Karpas-422 (cell line): ENCODE data around the gene PLEKHH1. TPM values are rescaled to one million over a fixed set of nuclear protein-coding genes. Genes with fewer than 3 reads are reported as not detected.

Source experiments
- DNase-seq: peaks from one replicate; pipeline ENCODE4 v3.0.0-alpha.2; 2015
- H2AFZ ChIP-seq: fragments of 200-600 bp; sonication (generic); 2 replicates; pipeline ENCODE4 v1.6.1; 2014; ENCODE audit warnings: antibody characterized with exemption, low read length, mixed read lengths
- H3K27ac ChIP-seq: fragments of 200-600 bp; sonication (generic); 2 replicates; pipeline ENCODE4 v1.5.1; 2014; ENCODE audit warnings: mild to moderate bottlenecking, low read length, moderate library complexity
- H3K27me3 ChIP-seq: fragments of 200-600 bp; sonication (generic); 2 replicates; pipeline ENCODE4 v1.6.1; 2014; ENCODE audit warnings: low read length, mixed read lengths
- H3K36me3 ChIP-seq: fragments of 200-600 bp; sonication (generic); 2 replicates; pipeline ENCODE4 v1.6.1; 2014; ENCODE audit warnings: low read length, mixed read lengths; ENCODE audit not compliant: insufficient read depth
- H3K4me1 ChIP-seq: fragments of 200-600 bp; sonication (generic); 2 replicates; pipeline ENCODE4 v1.6.1; 2014; ENCODE audit warnings: mild to moderate bottlenecking, low read length, mixed read lengths
- H3K4me2 ChIP-seq: fragments of 200-600 bp; sonication (generic); 2 replicates; pipeline ENCODE4 v1.6.1; 2014; ENCODE audit warnings: low read length, low read depth, mild to moderate bottlenecking; ENCODE audit not compliant: poor library complexity, severe bottlenecking
- H3K4me3 ChIP-seq: fragments of 200-600 bp; sonication (generic); 2 replicates; pipeline ENCODE4 v1.5.1; 2014; ENCODE audit warnings: mild to moderate bottlenecking, antibody characterized with exemption, low read length, mixed read lengths
- H3K79me2 ChIP-seq: fragments of 200-600 bp; sonication (generic); 2 replicates; pipeline ENCODE4 v1.6.1; 2014; ENCODE audit warnings: mild to moderate bottlenecking, low read length, mixed read lengths
- H3K9ac ChIP-seq: fragments of 200-600 bp; sonication (generic); 2 replicates; pipeline ENCODE4 v1.6.0; 2014; ENCODE audit warnings: low read length
- H3K9me2 ChIP-seq: fragments of 200-600 bp; sonication (generic), shearing (Covaris generic); replicated peaks from 2 replicates; pipeline ENCODE4 v1.6.0; 2014; ENCODE audit warnings: mild to moderate bottlenecking, low read length, moderate library complexity; ENCODE audit not compliant: insufficient read depth
- H3K9me3 ChIP-seq: fragments of 300-700, 200-600 bp; sonication (generic); 2 replicates; pipeline ENCODE4 v1.6.1; 2014; ENCODE audit warnings: low read length, mixed read lengths
- H4K20me1 ChIP-seq: fragments of 200-600 bp; sonication (generic); 2 replicates; pipeline ENCODE4 v1.6.1; 2014; ENCODE audit warnings: mild to moderate bottlenecking, antibody characterized with exemption, low read length, low read depth; ENCODE audit not compliant: insufficient read depth
- total RNA-seq: library from RNA; depleted of rRNA; stranded (reverse); fragments of >200 nt; shearing (Covaris generic); gene quantifications from 2 replicates; pipeline ENCODE4 v1.2.3, GENCODE V29; 2014; ENCODE audit warnings: low replicate concordance

The PLEKHH1 gene
- total RNA-seq, 1 experiment from 2014 or later = 3.7 TPM

- Histone ChIP-seq H3K4me1 (peaks cover 5% of the 10 kb centered on the region), H3K4me2 (no peak overlapping the region), H3K79me2 (no peaks in the 10 kb centered on the region), H3K36me3 (no peaks in the 10 kb centered on the region), H4K20me1 (no peaks in the 10 kb centered on the region), H3K27ac (no peak overlapping the region), H3K9me2 (no peaks in the 10 kb centered on the region), H3K27me3 (no peaks in the 10 kb centered on the region), H2AFZ (no peak overlapping the region), H3K4me3 (no peak overlapping the region), H3K9ac (no peak overlapping the region), H3K9me3 (no peaks in the 10 kb centered on the region)
- no peak for DNase-seq
These were observed 33.8 kb downstream of the PLEKHH1 start for GRCh38 chr14:67566908-67567307.

- H3K27me3 ChIP-seq = no peaks in the 10 kb centered on the region
- H3K79me2 ChIP-seq = no peaks in the 10 kb centered on the region
- H3K27ac ChIP-seq = no peak overlapping the region
- peaks cover 5% of the 10 kb centered on the region for H3K4me1 ChIP-seq
- H3K9me2 ChIP-seq = no peaks in the 10 kb centered on the region
- no peak for DNase-seq
- no peaks in the 10 kb centered on the region for H3K36me3 ChIP-seq
- H3K9ac ChIP-seq = no peak overlapping the region
- no peaks in the 10 kb centered on the region for H3K9me3 ChIP-seq
- no peaks in the 10 kb centered on the region for H4K20me1 ChIP-seq
- H3K4me3 ChIP-seq = no peak overlapping the region
- no peak overlapping the region for H3K4me2 ChIP-seq
- no peak overlapping the region for H2AFZ ChIP-seq
These were observed 34.6 kb downstream of the PLEKHH1 start for GRCh38 chr14:67567654-67568053.

GRCh38 chr14:67569011-67569650 is 36.0 kb downstream of the PLEKHH1 start:
- Histone ChIP-seq H2AFZ (no peak overlapping the region), H3K27ac (no peak overlapping the region)

GRCh38 chr14:67569651-67570290 is 36.7 kb downstream of the PLEKHH1 start:
- H3K27ac ChIP-seq = no peak overlapping the region
- no peak overlapping the region for H3K9ac ChIP-seq
- no peaks in the 10 kb centered on the region for H4K20me1 ChIP-seq
- H3K79me2 ChIP-seq = no peaks in the 10 kb centered on the region
- peaks cover 5% of the 10 kb centered on the region for H3K4me1 ChIP-seq
- no peak overlapping the region for H3K4me2 ChIP-seq
- H3K4me3 ChIP-seq = no peak overlapping the region
- no peaks in the 10 kb centered on the region for H3K9me3 ChIP-seq
- H3K9me2 ChIP-seq = no peaks in the 10 kb centered on the region
- no peak overlapping the region for H2AFZ ChIP-seq
- no peaks in the 10 kb centered on the region for H3K36me3 ChIP-seq
- no peak for DNase-seq
- H3K27me3 ChIP-seq = no peaks in the 10 kb centered on the region

More at GRCh38 chr14:67569011-67569650, 36.0 kb downstream of the PLEKHH1 start:
- Histone ChIP-seq H3K27me3 (no peaks in the 10 kb centered on the region), H3K4me3 (no peak overlapping the region), H3K79me2 (no peaks in the 10 kb centered on the region), H3K4me2 (no peak overlapping the region), H4K20me1 (no peaks in the 10 kb centered on the region), H3K9me3 (no peaks in the 10 kb centered on the region), H3K9ac (no peak overlapping the region), H3K4me1 (peaks cover 5% of the 10 kb centered on the region), H3K9me2 (no peaks in the 10 kb centered on the region), H3K36me3 (no peaks in the 10 kb centered on the region)
- peak; percentile 60 for DNase-seq

GRCh38 chr14:67570453-67570852 is 37.4 kb downstream of the PLEKHH1 start:
- H3K9ac ChIP-seq = no peak overlapping the region
- peaks cover 5% of the 10 kb centered on the region for H3K4me1 ChIP-seq
- no peak overlapping the region for H3K27ac ChIP-seq
- no peak overlapping the region for H3K4me2 ChIP-seq
- no peak for DNase-seq
- no peaks in the 10 kb centered on the region for H3K9me2 ChIP-seq
- no peaks in the 10 kb centered on the region for H3K36me3 ChIP-seq
- H3K4me3 ChIP-seq = no peak overlapping the region
- no peaks in the 10 kb centered on the region for H3K27me3 ChIP-seq
- H3K79me2 ChIP-seq = no peaks in the 10 kb centered on the region
- H4K20me1 ChIP-seq = no peaks in the 10 kb centered on the region
- no peak overlapping the region for H2AFZ ChIP-seq
- H3K9me3 ChIP-seq = no peaks in the 10 kb centered on the region

- no peak overlapping the region for H3K27ac ChIP-seq
- no peaks in the 10 kb centered on the region for H3K27me3 ChIP-seq
- no peaks in the 10 kb centered on the region for H3K79me2 ChIP-seq
- no peak overlapping the region for H2AFZ ChIP-seq
- H3K4me2 ChIP-seq = no peak overlapping the region
- H3K9ac ChIP-seq = no peak overlapping the region
- peak; percentile 92 for DNase-seq
- no peak overlapping the region for H3K4me3 ChIP-seq
- H3K9me3 ChIP-seq = no peaks in the 10 kb centered on the region
- no peaks in the 10 kb centered on the region for H3K36me3 ChIP-seq
- H3K4me1 ChIP-seq = peaks cover 5% of the 10 kb centered on the region
- no peaks in the 10 kb centered on the region for H4K20me1 ChIP-seq
- H3K9me2 ChIP-seq = no peaks in the 10 kb centered on the region
These were observed 38.3 kb downstream of the PLEKHH1 start for GRCh38 chr14:67571275-67571990.

GRCh38 chr14:67571991-67572323 is 38.9 kb downstream of the PLEKHH1 start:
- Histone ChIP-seq H3K9me3 (no peaks in the 10 kb centered on the region), H3K36me3 (no peaks in the 10 kb centered on the region), H4K20me1 (no peaks in the 10 kb centered on the region), H3K79me2 (no peaks in the 10 kb centered on the region), H3K4me2 (no peak overlapping the region), H3K4me3 (no peak overlapping the region), H3K9ac (no peak overlapping the region), H3K27me3 (no peaks in the 10 kb centered on the region), H3K9me2 (no peaks in the 10 kb centered on the region), H3K4me1 (peaks cover 5% of the 10 kb centered on the region), H3K27ac (no peak overlapping the region), H2AFZ (no peak overlapping the region)
- no peak for DNase-seq

- Histone ChIP-seq H3K4me2 (no peak overlapping the region), H3K4me3 (no peak overlapping the region), H3K9ac (no peak overlapping the region), H3K27me3 (no peaks in the 10 kb centered on the region), H2AFZ (no peak overlapping the region), H3K9me2 (no peaks in the 10 kb centered on the region), H3K27ac (no peak overlapping the region), H4K20me1 (no peaks in the 10 kb centered on the region), H3K9me3 (no peaks in the 10 kb centered on the region), H3K4me1 (peaks cover 5% of the 10 kb centered on the region), H3K79me2 (no peaks in the 10 kb centered on the region), H3K36me3 (no peaks in the 10 kb centered on the region)
- DNase-seq = no peak
These were observed 39.5 kb downstream of the PLEKHH1 start for GRCh38 chr14:67572608-67573007.
